ENCODE data around the gene PPFIA3.

DNA sequence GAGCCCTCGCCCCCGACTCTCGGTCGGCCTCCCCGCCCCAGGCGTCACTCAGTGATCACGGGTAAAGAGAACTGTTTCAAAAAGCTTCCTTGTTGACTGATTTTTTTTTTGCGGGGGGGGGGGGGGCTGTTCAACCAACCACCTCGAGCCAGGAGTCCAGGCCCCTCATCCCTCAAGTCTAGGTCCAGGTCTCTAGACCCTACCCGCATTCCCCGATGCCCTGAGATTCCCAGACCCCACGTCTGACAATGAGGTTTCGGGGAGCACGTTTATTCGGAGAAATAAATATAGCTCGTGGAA lies 31.6 kb downstream of the PPFIA3 start:
- TF ChIP-seq EZH2 (IDR thresholded peaks at IDR 0.05; ENCODE audit: borderline replicate concordance, low read depth, low read length, severe bottlenecking) = no peak
- TF ChIP-seq, protein P1, sequence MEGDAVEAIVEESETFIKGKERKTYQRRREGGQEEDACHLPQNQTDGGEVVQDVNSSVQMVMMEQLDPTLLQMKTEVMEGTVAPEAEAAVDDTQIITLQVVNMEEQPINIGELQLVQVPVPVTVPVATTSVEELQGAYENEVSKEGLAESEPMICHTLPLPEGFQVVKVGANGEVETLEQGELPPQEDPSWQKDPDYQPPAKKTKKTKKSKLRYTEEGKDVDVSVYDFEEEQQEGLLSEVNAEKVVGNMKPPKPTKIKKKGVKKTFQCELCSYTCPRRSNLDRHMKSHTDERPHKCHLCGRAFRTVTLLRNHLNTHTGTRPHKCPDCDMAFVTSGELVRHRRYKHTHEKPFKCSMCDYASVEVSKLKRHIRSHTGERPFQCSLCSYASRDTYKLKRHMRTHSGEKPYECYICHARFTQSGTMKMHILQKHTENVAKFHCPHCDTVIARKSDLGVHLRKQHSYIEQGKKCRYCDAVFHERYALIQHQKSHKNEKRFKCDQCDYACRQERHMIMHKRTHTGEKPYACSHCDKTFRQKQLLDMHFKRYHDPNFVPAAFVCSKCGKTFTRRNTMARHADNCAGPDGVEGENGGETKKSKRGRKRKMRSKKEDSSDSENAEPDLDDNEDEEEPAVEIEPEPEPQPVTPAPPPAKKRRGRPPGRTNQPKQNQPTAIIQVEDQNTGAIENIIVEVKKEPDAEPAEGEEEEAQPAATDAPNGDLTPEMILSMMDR (IDR thresholded peaks at IDR 0.05; ENCODE audit: borderline replicate concordance, extremely low read depth, low read length, poor library complexity, severe bottlenecking) = no peak
